ENCODE measurements around the gene INSC. TPM values are rescaled to one million over a fixed set of nuclear protein-coding genes. Genes with fewer than 3 reads are reported as not detected.

Gene INSC
- total RNA-seq, 1 donor from 2014 or later, result 0.31 TPM

DNA sequence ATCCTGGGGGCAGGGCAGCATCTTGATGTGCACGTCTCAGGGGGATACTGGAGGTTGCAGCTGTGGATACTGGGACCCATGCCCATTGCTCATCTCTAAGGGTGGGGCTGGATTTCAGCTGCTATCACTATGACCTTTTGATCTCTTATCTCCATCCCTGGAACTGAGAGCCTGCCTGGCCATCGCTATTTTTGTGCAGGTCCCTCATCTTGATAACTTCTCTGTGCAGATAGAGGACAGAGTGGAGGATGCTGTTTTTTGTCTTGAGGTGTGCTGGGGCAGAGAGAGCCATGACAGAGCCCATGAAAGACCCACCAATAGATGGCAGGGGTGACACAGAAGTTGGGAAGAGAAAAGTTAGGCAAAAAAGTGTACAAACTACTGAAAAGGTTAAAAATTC is 5.1 kb upstream of the INSC start:
- no peak for DNase-seq

DNA sequence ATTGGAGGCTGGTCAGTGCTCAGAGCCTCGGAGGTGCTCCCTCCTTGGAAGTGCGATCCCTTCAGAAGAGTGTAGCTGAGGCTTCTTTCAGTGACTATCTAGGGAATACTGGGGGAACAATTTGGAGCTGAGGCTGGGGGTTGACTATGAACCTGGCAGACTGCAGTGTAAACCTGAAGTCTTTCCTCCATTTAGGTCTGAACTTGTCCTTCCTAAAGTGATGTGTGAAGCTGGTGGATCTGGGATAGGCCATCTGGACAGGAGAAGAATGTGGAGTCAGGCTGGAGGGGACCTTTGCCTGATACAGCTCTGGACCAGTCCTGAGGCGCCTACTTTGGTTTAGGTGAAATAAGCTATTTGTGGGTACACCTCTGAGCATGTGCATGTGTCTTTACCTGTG is 3.5 kb upstream of the INSC start:
- DNase-seq, result no peak

GRCh38 chr11:15112131-15112541 is 2.6 kb upstream of the INSC start:
- no peak for DNase-seq

- no peak for DNase-seq
These were observed 1.3 kb upstream of the INSC start for GRCh38 chr11:15113381-15113780.

GRCh38 chr11:15115686-15116085 is 963 bp downstream of the INSC start:
- DNase-seq, result no peak

GRCh38 chr11:15117751-15118150 is 3.0 kb downstream of the INSC start:
- no peak for DNase-seq

DNA sequence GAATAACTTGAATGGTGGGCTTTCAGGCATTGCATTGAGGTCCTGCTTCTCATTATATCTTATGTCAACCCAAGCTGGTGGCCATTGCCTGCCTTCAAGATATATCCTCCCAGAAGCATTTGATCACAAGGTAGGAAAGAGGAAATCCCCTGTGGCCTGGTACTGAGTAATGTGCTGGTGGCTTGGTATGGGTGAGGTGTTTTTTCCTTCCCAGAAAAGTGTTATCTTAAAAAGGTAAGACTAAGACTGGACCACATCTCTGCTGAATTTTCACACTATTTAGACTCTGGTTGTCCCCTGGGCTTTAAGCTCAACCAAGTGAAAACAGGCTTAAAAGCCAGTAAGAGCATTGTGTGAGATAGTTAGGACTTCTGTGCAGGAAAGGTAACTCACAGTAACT is 3.7 kb downstream of the INSC start:
- DNase-seq, result no peak

GRCh38 chr11:15119352-15119751 is 4.6 kb downstream of the INSC start:
- no peak for DNase-seq

- no peak for DNase-seq
These were observed 5.1 kb downstream of the INSC start for GRCh38 chr11:15119826-15120225.

DNA sequence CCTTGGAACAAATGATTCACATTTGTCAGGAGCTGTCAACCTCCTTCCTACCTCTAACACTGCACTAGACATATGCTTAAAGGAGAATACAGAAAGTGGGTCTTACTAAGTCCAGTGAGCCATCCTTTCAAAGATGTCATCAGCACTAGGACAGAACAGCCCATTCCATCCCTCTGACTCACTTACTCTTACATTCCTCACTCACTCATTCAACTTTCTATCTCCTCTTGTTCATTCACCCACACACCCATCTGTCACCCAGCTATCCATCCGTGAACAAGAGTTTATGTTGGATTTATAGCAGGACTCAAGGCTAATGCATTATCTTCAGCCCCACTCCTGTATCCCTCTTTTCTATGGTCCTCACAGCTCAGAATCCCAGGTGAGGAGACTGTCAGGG is 9.1 kb downstream of the INSC start:
- peak; percentile 14 for DNase-seq

DNA sequence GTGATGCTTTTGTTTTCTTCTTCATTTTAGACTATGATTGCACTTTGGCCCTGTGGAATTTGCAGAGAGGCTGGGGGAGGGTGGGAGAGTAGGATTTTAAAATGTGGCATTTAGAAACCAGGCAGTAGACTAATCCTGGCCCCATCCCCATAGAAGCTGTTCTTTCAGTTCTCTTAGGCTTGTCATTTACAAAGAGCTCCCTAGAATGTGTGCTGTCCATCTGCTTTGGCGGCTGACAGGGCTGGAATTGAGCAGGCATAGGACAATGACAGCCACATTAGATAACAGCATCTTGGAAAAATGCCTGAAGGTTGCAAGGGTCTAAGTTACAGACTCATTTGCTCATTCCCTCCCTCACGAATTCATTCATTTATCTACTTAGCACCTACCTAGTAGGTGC is 9.8 kb downstream of the INSC start:
- no peak for DNase-seq

DNA sequence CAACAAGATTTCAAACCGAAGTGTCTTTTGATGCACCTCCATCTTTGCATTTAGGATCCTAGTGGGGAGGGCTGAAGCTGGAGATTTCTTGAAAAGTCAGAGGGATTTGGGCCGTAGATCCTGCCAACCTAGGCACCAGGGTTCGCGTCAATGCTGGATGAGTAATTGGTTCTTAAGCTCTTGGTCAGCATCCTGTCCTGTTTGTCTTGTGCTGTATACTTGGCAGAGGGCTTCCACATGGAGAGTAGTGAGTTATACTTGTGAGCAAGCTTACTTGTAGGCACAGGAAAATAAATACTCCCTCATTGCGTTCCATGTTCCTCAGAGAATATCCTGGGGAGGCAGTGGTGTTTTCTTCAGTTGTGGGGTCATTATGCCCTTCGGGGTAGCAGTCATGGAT is 12.6 kb downstream of the INSC start:
- DNase-seq, result no peak

DNA sequence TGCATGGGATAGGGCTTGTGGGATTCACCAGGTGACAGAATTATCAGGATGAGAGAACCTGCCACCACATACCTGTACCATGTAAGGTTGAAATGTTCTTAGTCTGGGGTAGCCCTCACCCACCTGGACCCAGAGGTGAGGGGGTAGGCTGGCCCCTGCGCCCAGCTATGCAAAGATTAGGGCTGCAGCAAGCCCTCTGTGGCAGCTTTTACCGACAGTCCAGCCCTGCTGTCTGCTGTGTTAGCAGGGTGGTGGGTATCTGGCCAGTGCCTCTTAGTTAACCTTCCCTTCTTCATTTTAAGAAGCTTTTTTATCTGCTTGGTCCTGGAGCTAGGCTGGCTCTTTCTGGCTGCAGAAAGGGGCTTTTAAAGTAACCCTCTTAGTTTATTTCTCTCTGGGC is 13.9 kb downstream of the INSC start:
- no peak for DNase-seq

GRCh38 chr11:15136166-15136565 is 21.4 kb downstream of the INSC start:
- no peak for DNase-seq

GRCh38 chr11:15139096-15139770 is 24.5 kb downstream of the INSC start:
- DNase-seq, result no peak

GRCh38 chr11:15139958-15140659 is 25.4 kb downstream of the INSC start:
- DNase-seq, result no peak

DNA sequence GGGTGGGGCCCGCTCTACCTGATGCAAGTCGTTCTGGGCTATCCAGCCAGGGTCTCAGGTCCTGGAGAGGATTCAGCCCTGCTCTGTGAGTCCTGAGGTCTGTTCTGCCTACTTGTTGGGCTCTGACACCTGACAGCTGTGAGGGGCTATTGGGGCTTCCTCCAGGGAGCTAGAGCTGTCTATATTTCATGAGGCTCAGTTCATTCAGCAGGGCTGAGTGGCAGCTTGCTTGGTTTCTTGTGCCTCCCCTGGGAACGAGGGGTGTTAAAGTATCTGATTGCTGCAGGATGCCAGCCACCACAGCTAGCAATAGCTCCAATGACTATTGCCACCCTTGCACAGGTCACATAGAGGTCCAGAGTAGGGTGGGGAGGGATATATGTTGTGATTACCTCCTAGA is 26.7 kb downstream of the INSC start:
- no peak for DNase-seq

GRCh38 chr11:15142838-15143237 is 28.1 kb downstream of the INSC start:
- DNase-seq, result no peak

GRCh38 chr11:15143855-15144254 is 29.1 kb downstream of the INSC start:
- DNase-seq, result no peak

GRCh38 chr11:15144347-15144746 is 29.6 kb downstream of the INSC start:
- no peak for DNase-seq

DNA sequence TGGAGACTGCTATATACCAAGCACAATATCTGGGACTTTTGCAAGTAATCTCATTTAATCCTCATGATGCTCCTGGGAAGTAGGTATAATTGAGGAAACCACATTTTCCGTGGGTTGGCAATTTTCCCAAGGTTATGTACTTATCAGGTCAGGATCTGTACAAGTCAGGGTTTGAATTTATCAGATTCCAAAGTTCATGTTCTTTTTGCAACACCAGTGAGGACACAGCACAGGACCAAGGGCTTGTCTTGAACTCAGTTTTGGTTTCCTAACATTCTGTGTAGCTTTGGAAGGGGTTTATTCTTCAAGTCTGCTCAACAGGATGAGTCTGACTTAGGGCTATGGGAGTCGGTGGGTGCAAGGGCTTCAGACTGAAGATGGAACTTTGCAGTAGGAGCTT is 30.4 kb downstream of the INSC start:
- DNase-seq, result no peak

- DNase-seq, result no peak
These were observed 30.9 kb downstream of the INSC start for GRCh38 chr11:15145615-15146014.

- DNase-seq, result no peak
These were observed 31.7 kb downstream of the INSC start for GRCh38 chr11:15146271-15147003.

- no peak for DNase-seq
These were observed 33.4 kb downstream of the INSC start for GRCh38 chr11:15148169-15148568.

Measured in occipital lobe (tissue), 2 donors.